PFSK-1 (cell line): ENCODE measurements around the gene SNCAIP.

Source experiments
- FOXP2 ChIP-seq: optimal IDR thresholded peaks from 2 replicates; pipeline ENCODE3; 2011; ENCODE audit warnings: borderline replicate concordance, control low read depth, inconsistent platforms; ENCODE audit not compliant: insufficient read depth; ENCODE audit errors: extremely low read length, extremely low read depth
- POLR2AphosphoS5 ChIP-seq: IDR thresholded peaks from 2 replicates; pipeline ENCODE4 v1.6.1; 2012; ENCODE audit warnings: low read depth, mild to moderate bottlenecking, control low read depth, low read length, moderate library complexity
- SIN3A ChIP-seq: IDR thresholded peaks from 2 replicates; pipeline ENCODE4 v1.6.1; 2012; ENCODE audit warnings: mild to moderate bottlenecking, low read length, moderate library complexity, borderline replicate concordance; ENCODE audit not compliant: insufficient read depth
- TAF1 ChIP-seq: IDR thresholded peaks from 2 replicates; pipeline ENCODE4 v1.6.1; 2012; ENCODE audit warnings: low read length, control low read depth, borderline replicate concordance; ENCODE audit not compliant: insufficient read depth
- TF ChIP-seq, protein P1 (sequence below), 2 experiments: IDR thresholded peaks; 2 replicates each; pipeline versions ENCODE4 v1.6.1 to v1.8.0; 2011 to 2012; ENCODE audit warnings: low read depth in 2 of 2, low read length in 2 of 2, control low read depth in 1 of 2, inconsistent platforms in 1 of 2, mild to moderate bottlenecking in 1 of 2, moderate library complexity in 1 of 2; ENCODE audit not compliant: insufficient read depth in 1 of 2

SNCAIP gene

DNA sequence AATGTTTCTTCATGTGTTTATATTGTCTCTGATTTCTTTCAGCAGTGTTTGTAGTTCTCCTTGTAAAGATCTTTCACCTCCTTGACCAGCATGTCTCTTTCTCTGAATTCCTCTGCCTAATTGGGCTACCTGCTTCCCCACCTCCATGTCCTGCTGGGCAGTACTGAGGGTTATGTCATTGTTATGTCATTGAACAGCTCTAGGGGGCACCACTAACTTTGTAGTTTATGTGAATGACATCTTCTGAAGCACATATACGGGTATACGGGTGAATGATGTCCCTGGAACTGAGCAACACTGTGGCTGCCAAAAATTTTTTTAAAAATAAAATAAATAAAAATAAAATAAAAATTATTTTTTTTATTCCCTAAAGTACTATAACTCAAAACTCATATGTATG is 16.9 kb upstream of the SNCAIP start:
- TF ChIP-seq, protein P1, sequence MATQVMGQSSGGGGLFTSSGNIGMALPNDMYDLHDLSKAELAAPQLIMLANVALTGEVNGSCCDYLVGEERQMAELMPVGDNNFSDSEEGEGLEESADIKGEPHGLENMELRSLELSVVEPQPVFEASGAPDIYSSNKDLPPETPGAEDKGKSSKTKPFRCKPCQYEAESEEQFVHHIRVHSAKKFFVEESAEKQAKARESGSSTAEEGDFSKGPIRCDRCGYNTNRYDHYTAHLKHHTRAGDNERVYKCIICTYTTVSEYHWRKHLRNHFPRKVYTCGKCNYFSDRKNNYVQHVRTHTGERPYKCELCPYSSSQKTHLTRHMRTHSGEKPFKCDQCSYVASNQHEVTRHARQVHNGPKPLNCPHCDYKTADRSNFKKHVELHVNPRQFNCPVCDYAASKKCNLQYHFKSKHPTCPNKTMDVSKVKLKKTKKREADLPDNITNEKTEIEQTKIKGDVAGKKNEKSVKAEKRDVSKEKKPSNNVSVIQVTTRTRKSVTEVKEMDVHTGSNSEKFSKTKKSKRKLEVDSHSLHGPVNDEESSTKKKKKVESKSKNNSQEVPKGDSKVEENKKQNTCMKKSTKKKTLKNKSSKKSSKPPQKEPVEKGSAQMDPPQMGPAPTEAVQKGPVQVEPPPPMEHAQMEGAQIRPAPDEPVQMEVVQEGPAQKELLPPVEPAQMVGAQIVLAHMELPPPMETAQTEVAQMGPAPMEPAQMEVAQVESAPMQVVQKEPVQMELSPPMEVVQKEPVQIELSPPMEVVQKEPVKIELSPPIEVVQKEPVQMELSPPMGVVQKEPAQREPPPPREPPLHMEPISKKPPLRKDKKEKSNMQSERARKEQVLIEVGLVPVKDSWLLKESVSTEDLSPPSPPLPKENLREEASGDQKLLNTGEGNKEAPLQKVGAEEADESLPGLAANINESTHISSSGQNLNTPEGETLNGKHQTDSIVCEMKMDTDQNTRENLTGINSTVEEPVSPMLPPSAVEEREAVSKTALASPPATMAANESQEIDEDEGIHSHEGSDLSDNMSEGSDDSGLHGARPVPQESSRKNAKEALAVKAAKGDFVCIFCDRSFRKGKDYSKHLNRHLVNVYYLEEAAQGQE (IDR thresholded peaks at IDR 0.05; ENCODE audit: insufficient read depth in 1 of 2, low read depth in 2 of 2, low read length in 2 of 2) = no peak
- TF ChIP-seq FOXP2 (no peak), POLR2AphosphoS5 (no peak), TAF1 (no peak), SIN3A (no peak)

DNA sequence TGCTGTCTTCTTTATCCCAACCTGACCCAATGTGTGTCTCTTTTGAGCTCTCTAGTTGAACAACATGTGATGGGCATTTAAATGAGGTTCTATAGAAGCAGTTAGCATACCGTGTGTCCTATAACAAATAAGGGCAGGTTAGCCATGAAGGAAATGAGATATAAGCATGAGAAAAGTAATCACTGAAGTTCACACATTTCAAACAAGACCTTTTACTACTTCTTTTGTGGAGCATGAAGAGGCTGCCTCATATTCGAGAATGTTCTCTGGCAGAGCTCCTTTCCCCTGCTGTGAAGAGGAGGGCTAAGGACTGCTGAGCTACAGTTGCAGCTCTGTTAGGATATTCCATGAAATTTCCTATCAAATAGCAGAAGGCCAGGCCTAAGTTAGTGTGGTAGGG is 15.2 kb upstream of the SNCAIP start:
- TF ChIP-seq TAF1 (no peak), FOXP2 (no peak), SIN3A (no peak), POLR2AphosphoS5 (no peak)
- TF ChIP-seq, protein P1 (IDR thresholded peaks at IDR 0.05; ENCODE audit: insufficient read depth in 1 of 2, low read depth in 2 of 2, low read length in 2 of 2) = no peak

DNA sequence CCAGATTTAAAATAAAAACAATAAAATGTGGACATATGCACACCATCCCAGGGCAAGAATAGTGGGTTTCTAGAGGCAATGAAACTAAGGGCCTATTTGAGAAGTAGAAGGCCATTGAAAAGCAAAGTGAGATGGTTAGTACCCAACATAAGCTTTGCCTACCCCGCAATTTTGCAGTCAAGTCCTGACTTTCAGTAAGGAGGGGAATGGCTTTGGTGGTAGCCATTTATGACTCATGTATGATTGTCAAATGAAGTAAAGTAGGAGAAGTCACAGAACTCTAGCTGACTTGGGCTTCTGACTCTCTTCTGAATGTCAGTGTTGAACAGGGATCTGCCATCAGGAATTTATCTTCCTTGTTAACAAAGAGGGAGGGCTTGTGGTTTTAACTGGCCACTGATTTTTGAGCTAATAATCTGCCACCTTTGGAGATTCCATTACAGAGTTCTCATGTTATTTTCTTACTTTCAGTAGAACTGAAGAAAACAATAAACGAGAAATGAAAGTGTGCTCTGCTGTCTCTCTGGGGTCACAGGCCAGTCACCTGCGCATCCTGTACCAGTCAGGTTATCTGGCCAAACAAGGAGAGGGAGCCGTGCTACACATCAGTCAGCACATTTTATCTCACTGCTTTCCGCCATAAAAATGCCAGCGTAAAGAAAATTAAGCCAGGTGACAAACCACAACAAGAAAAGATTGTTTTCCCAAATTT is 14.3 kb upstream of the SNCAIP start:
- TF ChIP-seq TAF1 (no peak), FOXP2 (no peak), SIN3A (no peak), POLR2AphosphoS5 (no peak)
- TF ChIP-seq, protein P1 (IDR thresholded peaks at IDR 0.05; ENCODE audit: insufficient read depth in 1 of 2, low read depth in 2 of 2, low read length in 2 of 2) = no peak

DNA sequence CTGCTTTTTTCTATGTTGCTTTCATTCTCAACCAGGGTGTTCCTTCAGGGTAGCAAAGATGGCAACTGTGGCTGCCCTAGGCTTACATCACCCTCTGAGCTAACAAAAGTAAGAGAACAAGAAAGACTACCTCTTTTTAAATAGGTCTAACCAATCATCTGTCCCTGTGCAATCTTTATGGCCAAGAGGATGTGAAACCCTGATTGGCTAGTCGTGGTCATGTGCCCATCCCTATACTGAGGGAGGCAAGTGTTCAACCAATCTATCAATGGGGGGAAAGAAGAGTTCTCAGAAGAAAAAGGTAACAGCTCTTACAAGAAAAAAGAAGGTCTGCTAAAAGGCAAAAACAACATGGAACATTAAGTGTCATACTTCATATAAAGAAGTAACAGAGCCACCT is 11.7 kb upstream of the SNCAIP start:
- TF ChIP-seq, protein P1 (IDR thresholded peaks at IDR 0.05; ENCODE audit: insufficient read depth in 1 of 2, low read depth in 2 of 2, low read length in 2 of 2) = no peak
- TF ChIP-seq TAF1 (no peak), SIN3A (no peak), FOXP2 (no peak), POLR2AphosphoS5 (no peak)

DNA sequence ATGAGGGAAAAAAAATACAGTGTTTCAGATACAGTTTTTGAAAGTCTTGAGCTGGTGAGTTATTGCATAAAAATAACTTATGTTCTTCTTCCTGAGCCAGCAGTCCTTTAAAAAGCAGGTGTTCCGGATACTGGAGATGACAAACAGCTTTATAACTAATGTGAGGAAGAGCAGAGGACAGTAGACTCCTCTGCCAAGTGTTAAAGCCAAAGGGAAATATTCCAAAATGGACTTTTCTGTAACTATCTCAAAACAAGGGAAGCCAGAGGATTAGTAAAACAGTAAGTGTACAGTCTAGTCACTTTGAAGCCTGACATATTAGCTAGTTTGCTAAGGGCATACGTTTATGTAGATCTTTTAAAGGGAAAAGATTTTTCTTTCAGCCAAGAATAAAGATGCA is 11.0 kb upstream of the SNCAIP start:
- TF ChIP-seq TAF1 = no peak
- no peak for TF ChIP-seq SIN3A
- TF ChIP-seq, protein P1 (IDR thresholded peaks at IDR 0.05; ENCODE audit: insufficient read depth in 1 of 2, low read depth in 2 of 2, low read length in 2 of 2) = no peak
- no peak for TF ChIP-seq FOXP2
- no peak for TF ChIP-seq POLR2AphosphoS5
